ENCODE measurements around the gene SSH3. TPM values are rescaled to one million over a fixed set of nuclear protein-coding genes. Genes with fewer than 3 reads are reported as not detected.

SSH3 gene
- total RNA-seq, 1 experiment from 2014 or later: 38.0 TPM

GRCh38 chr11:67337257-67337656 lies 33.9 kb downstream of the SSH3 start:
- TF ChIP-seq CTCF (IDR thresholded peaks at IDR 0.05; ENCODE audit: unreplicated experiment): no peak
- Mint-ChIP-seq H3K4me1 (ENCODE audit: insufficient read depth, unreplicated experiment) (no peaks in the 10 kb centered on the region), H3K36me3 (ENCODE audit: insufficient read depth, unreplicated experiment) (peaks cover 9% of the 10 kb centered on the region), H3K4me3 (ENCODE audit: unreplicated experiment) (no peak overlapping the region), H3K9me3 (ENCODE audit: unreplicated experiment) (no peaks in the 10 kb centered on the region), H3K27me3 (ENCODE audit: insufficient read depth, unreplicated experiment) (no peaks in the 10 kb centered on the region), H3K27ac (ENCODE audit: low read depth, unreplicated experiment) (no peak overlapping the region)
- no TSS peak for BruUV-seq (replicated peaks)
- ChIA-PET CTCF (interaction anchor here (0.7 to 1.8 kb wide), 5 partner anchors 8 to 283 kb away, joined by 4 to 5 read pairs (median 4); no protein-coding TSS in a partner anchor), POLR2A (interaction anchor here (0.6 to 1.1 kb wide), 3 partner anchors 9 to 1001 kb away, joined by 3 to 6 read pairs (median 3); partner anchors contain the start of gene RIN1)
- intact Hi-C loops (cut with micrococcal nuclease): no loop called here
- no peak for DNase-seq (ENCODE audit: unreplicated experiment)

- no peak for TF ChIP-seq CTCF (IDR thresholded peaks at IDR 0.05; ENCODE audit: unreplicated experiment)
- peak overlapping the region; percentile 97 for H3K27ac Mint-ChIP-seq (ENCODE audit: low read depth, unreplicated experiment)
- peaks cover 30% of the 10 kb centered on the region for H3K4me1 Mint-ChIP-seq (ENCODE audit: insufficient read depth, unreplicated experiment)
- no peaks in the 10 kb centered on the region for H3K9me3 Mint-ChIP-seq (ENCODE audit: unreplicated experiment)
- no TSS peak for BruUV-seq (replicated peaks)
- peaks cover 5% of the 10 kb centered on the region for H3K36me3 Mint-ChIP-seq (ENCODE audit: insufficient read depth, unreplicated experiment)
- ChIA-PET POLR2A (interaction anchor here (0.9 to 3.7 kb wide), 3 partner anchors 10 to 26 kb away, joined by 3 to 21 read pairs (median 4); partner anchors contain the start of gene POLD4), CTCF (interaction anchor here (0.6 to 4.0 kb wide), 7 partner anchors 7 to 813 kb away, joined by 3 to 57 read pairs (median 3); no protein-coding TSS in a partner anchor)
- intact Hi-C loops (cut with micrococcal nuclease): no loop called here
- H3K4me3 Mint-ChIP-seq (ENCODE audit: unreplicated experiment): no peak overlapping the region
- H3K27me3 Mint-ChIP-seq (ENCODE audit: insufficient read depth, unreplicated experiment): no peaks in the 10 kb centered on the region
- no peak for DNase-seq (ENCODE audit: unreplicated experiment)
Observed at GRCh38 chr11:67344264-67344663, 40.9 kb downstream of the SSH3 start.

GRCh38 chr11:67345247-67345919 lies 42.1 kb downstream of the SSH3 start:
- Mint-ChIP-seq H3K27me3 (ENCODE audit: insufficient read depth, unreplicated experiment) (no peaks in the 10 kb centered on the region), H3K9me3 (ENCODE audit: unreplicated experiment) (no peaks in the 10 kb centered on the region), H3K4me1 (ENCODE audit: insufficient read depth, unreplicated experiment) (peaks cover 37% of the 10 kb centered on the region), H3K36me3 (ENCODE audit: insufficient read depth, unreplicated experiment) (peaks cover 5% of the 10 kb centered on the region), H3K4me3 (ENCODE audit: unreplicated experiment) (peak overlapping the region; percentile 42), H3K27ac (ENCODE audit: low read depth, unreplicated experiment) (peak overlapping the region; percentile 97)
- DNase-seq (ENCODE audit: unreplicated experiment): no peak
- TSS peak; percentile 54 for BruUV-seq (replicated peaks)
- CTCF ChIA-PET: interaction anchor here (0.6 to 4.0 kb wide), 25 partner anchors 9 to 1682 kb away, joined by 3 to 57 read pairs (median 4); partner anchors contain the start of gene PPP1CA
- intact Hi-C loops (cut with micrococcal nuclease): loop anchor here (5.0 kb wide), 1 partner anchor 37 kb away; no protein-coding TSS in a partner anchor
- POLR2A ChIA-PET: interaction anchor here (0.6 to 3.7 kb wide), 27 partner anchors 8 to 410 kb away, joined by 3 to 29 read pairs (median 5); partner anchors contain the start of genes ANKRD13D, CLCF1, POLD4 and RAD9A
- no peak for TF ChIP-seq CTCF (IDR thresholded peaks at IDR 0.05; ENCODE audit: unreplicated experiment)

All from MCF 10A (cell line).